ENCODE results near the gene PRKG1. TPM values are rescaled to one million over a fixed set of nuclear protein-coding genes. Genes with fewer than 3 reads are reported as not detected.

Gene PRKG1
- 0.41 TPM in 1 of 2 replicates, not detected in the other for total RNA-seq (2014; rRNA removed; shearing (Covaris generic))

DNA sequence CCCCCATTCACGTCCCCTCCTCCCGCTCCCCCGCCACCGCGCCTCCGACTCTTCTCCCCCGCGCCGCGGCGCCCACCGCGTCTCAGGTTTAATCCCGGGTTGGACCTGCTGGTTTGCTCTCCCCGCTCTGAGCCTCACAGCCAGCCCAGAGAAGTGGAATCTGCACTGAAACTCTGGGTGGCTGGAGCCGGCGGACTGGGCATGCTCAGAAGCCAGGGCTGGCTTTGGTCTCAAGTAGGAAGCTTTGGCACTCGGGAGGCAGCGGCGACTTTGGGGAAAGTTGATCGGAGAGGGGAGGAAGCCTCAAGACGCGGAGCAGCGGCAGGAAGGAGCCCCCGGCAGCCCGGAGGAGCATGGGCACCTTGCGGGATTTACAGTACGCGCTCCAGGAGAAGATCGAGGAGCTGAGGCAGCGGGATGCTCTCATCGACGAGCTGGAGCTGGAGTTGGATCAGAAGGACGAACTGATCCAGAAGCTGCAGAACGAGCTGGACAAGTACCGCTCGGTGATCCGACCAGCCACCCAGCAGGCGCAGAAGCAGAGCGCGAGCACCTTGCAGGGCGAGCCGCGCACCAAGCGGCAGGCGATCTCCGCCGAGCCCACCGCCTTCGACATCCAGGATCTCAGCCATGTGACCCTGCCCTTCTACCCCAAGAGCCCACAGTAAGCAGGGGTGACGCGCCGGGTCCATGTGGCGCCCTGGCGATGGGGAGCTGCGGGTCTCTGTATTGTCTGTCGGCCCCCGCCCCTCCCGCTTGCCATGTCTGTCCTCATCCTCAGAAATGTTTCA, at the start of gene PRKG1:
Gene PRKG1 (plus strand): TSS at position 250 of the 791 bp plus-strand sequence.
- Histone ChIP-seq H3K27ac (no peak within 1 kb of the TSS), H3K4me1 (replicated peaks) (peaks cover 12% of the 10 kb centered on the region), H3K27me3 (replicated peaks) (peaks cover 48% of the 10 kb centered on the region), H3K9me3 (replicated peaks) (no peaks in the 10 kb centered on the region), H3K36me3 (no peaks in the 10 kb centered on the region), H3K4me3 (peak within 1 kb of the TSS; percentile 25)
- DNase-seq (ENCODE audit: low read depth in 1 of 2, low spot score in 2 of 2) = peak; percentile 20 to 49

DNA sequence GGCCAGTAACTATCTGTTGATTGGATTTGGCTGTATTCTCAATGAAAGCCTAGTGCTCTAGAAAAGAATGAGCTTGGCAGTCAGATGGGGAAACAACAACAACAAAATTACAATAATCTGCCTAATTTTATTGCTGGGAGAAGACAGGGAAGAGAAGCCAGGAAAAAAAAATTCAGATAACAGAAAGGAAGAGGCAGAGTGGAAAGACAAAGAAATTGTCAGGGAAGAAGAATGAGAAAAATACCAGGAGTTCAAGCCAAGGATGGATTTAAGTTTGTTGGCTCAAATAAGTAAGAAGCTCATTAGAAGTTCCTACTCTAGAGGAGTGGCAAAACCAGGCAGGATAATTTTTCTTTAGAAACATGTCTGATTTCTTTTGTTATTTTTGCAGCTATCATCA, 45.9 kb upstream of the PRKG1 start:
- Histone ChIP-seq H3K4me3 (no peak overlapping the region), H3K9me3 (replicated peaks) (no peaks in the 10 kb centered on the region), H3K27ac (no peak overlapping the region), H3K4me1 (replicated peaks) (no peaks in the 10 kb centered on the region), H3K27me3 (replicated peaks) (no peaks in the 10 kb centered on the region), H3K36me3 (no peaks in the 10 kb centered on the region)
- DNase-seq (ENCODE audit: low read depth in 1 of 2, low spot score in 2 of 2) = no peak

DNA sequence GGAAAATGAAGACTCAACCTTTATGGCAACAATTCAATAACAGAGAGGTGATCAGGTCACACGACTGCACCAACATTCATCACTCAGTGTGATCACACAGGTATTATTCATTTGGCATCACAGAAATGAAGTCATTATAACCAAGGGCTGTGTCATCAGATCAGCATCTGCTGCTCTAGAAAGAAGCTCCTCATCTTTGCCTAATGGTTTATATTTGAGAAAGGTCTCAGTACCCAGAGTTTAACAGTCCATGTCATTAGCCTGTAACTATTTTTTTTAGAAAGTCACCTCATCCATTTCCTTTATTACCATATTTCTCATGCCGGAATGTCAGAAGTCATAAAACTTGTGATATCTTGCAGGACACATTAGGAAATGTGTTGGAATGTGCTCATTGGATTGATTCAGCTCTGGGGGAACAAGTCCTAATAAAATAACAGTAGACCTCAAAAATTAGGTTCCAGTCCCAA, 45.1 kb upstream of the PRKG1 start:
- Histone ChIP-seq H3K27me3 (replicated peaks) (no peaks in the 10 kb centered on the region), H3K9me3 (replicated peaks) (no peaks in the 10 kb centered on the region), H3K36me3 (no peaks in the 10 kb centered on the region), H3K4me3 (no peak overlapping the region), H3K27ac (no peak overlapping the region), H3K4me1 (replicated peaks) (no peaks in the 10 kb centered on the region)
- DNase-seq (ENCODE audit: low read depth in 1 of 2, low spot score in 2 of 2) = no peak

DNA sequence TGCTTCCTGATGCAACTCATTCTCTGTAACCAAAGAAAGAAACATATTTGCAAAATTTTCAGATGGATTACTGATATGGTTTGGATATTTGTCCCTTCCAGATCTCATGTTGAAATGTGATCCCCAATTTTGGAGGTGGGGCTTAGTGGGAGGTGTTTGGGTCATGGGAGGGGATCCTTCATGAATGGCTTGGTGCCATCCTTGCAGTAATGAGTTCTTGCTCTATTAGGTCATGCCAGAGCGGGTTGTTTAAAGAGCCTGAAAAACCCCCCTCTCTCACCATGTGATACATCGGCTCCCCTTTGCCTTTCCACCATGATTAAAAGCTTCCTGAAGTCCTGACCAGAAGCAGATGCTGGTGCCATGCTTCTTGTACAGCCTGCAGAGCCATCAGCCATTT, 43.8 kb upstream of the PRKG1 start:
- no peak for DNase-seq (ENCODE audit: low read depth in 1 of 2, low spot score in 2 of 2)
- Histone ChIP-seq H3K27me3 (replicated peaks) (no peaks in the 10 kb centered on the region), H3K4me3 (no peak overlapping the region)

DNA sequence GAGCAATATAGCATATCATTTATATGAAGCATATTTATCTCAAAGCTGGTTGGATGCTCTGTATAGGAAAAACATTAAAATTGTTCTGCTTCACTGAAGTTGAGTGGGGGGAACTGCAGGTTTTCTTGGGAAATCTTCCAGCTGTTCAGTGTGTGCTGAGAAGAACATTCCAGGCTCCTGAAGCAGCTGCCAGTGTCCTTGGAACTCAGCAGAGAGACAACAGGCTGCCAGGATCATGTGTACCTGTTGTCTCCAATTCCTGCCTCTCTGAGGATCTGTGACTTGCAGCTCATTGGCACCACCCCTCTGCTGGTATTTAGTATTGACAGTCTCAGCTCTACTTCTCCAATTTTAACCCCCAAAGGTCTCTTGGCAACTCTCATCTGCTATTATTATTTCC, 42.3 kb upstream of the PRKG1 start:
- Histone ChIP-seq H3K4me1 (replicated peaks) (no peaks in the 10 kb centered on the region), H3K36me3 (no peaks in the 10 kb centered on the region)
- DNase-seq (ENCODE audit: low read depth in 1 of 2, low spot score in 2 of 2) = no peak

More for the DNA sequence above, 43.8 kb upstream of the PRKG1 start:
- Histone ChIP-seq H3K9me3 (replicated peaks) (no peaks in the 10 kb centered on the region), H3K4me1 (replicated peaks) (no peaks in the 10 kb centered on the region), H3K36me3 (no peaks in the 10 kb centered on the region), H3K27ac (no peak overlapping the region)

DNA sequence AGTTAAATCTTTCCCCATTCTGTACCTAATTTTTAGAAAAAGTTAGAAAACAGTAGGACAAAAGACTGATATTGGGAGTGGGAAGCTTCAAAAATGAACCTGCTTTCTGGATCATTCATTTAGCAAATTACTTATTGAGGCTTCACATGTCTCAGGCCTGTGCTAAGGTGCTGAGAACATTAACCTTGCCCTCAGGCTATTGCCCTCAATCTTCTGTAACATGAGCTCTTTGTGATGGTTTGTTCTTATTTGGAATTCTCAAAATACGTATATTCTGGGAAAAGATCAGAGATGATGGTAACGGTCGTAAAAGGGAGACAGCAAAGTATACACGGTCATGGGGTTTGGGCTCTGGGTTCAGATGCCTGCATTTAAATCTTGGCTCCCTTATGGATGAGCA, 39.5 kb upstream of the PRKG1 start:
- no peaks in the 10 kb centered on the region for H3K27me3 ChIP-seq (replicated peaks)
- DNase-seq (ENCODE audit: low read depth in 1 of 2, low spot score in 2 of 2) = no peak
- H3K9me3 ChIP-seq (replicated peaks) = no peaks in the 10 kb centered on the region
- H3K27ac ChIP-seq = no peak overlapping the region
- no peaks in the 10 kb centered on the region for H3K4me1 ChIP-seq (replicated peaks)
- no peak overlapping the region for H3K4me3 ChIP-seq
- no peaks in the 10 kb centered on the region for H3K36me3 ChIP-seq

More for the DNA sequence above, 42.3 kb upstream of the PRKG1 start:
- Histone ChIP-seq H3K27ac (no peak overlapping the region), H3K9me3 (replicated peaks) (no peaks in the 10 kb centered on the region), H3K27me3 (replicated peaks) (no peaks in the 10 kb centered on the region), H3K4me3 (no peak overlapping the region)

DNA sequence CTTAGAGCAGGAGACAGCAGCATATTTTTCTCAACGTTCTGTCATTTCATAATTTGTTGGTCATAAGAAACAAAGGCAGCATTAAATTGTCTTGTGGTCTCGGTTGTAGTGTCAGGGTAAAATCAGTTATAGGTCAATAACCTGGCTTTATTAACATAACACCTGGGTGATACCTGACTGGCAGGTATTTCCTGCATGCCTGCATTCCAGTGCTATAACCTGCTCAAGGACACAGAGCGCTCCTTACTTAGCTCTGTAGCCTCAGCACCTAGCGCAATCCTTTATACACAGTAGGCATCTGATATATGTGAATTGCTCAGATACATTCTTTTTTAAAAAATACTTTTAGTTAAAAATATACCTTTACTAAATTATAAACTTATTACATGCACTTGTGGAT, 38.9 kb upstream of the PRKG1 start:
- Histone ChIP-seq H3K36me3 (no peaks in the 10 kb centered on the region), H3K27ac (no peak overlapping the region), H3K4me3 (no peak overlapping the region), H3K9me3 (replicated peaks) (no peaks in the 10 kb centered on the region), H3K27me3 (replicated peaks) (no peaks in the 10 kb centered on the region), H3K4me1 (replicated peaks) (no peaks in the 10 kb centered on the region)
- no peak for DNase-seq (ENCODE audit: low read depth in 1 of 2, low spot score in 2 of 2)

DNA sequence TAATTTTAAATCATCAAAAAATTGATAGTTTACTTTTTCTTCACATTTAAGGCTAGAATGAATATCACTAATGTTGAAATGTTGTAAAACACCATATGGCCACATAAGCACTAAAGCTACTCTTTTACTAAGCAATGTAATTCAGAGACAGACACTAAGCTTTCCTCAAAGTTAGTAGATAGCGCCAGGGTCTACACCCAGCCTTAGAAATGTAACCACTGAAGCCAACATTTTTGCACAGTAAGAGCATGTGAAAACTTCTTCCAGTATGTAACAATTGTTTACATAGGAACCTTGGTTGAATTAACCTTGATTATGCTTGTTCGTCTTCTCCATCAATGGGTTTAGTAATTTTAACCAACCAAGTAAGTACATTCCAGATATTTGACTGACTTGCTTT, 28.4 kb upstream of the PRKG1 start:
- H3K9me3 ChIP-seq (replicated peaks) = no peaks in the 10 kb centered on the region
- H3K27ac ChIP-seq = no peak overlapping the region
- no peak for DNase-seq (ENCODE audit: low read depth in 1 of 2, low spot score in 2 of 2)
- H3K4me3 ChIP-seq = no peak overlapping the region
- H3K4me1 ChIP-seq (replicated peaks) = no peaks in the 10 kb centered on the region
- H3K36me3 ChIP-seq = no peaks in the 10 kb centered on the region
- H3K27me3 ChIP-seq (replicated peaks) = no peaks in the 10 kb centered on the region

DNA sequence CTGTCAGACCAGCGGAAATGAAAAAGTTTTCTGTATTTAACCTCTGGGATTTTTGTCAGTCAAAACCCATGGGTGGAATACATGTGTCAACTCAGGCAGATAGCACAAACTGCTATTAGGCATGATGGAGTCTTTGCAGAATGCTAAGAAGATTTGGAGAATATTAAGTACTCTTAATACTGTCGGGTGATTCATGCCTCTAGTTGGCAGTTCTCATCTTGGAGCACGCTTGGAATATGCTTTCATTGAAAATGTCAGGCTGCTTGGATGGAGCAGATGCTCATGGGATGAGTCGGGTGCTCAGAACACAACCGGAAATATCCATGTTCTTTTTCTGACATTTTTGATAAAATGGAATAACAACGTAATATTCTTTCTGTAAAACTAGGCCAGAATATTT, 27.6 kb upstream of the PRKG1 start:
- H3K36me3 ChIP-seq = no peaks in the 10 kb centered on the region
- H3K27me3 ChIP-seq (replicated peaks) = no peaks in the 10 kb centered on the region
- DNase-seq (ENCODE audit: low read depth in 1 of 2, low spot score in 2 of 2) = no peak
- H3K4me1 ChIP-seq (replicated peaks) = no peaks in the 10 kb centered on the region
- H3K27ac ChIP-seq = no peak overlapping the region
- H3K4me3 ChIP-seq = no peak overlapping the region
- H3K9me3 ChIP-seq (replicated peaks) = no peaks in the 10 kb centered on the region

DNA sequence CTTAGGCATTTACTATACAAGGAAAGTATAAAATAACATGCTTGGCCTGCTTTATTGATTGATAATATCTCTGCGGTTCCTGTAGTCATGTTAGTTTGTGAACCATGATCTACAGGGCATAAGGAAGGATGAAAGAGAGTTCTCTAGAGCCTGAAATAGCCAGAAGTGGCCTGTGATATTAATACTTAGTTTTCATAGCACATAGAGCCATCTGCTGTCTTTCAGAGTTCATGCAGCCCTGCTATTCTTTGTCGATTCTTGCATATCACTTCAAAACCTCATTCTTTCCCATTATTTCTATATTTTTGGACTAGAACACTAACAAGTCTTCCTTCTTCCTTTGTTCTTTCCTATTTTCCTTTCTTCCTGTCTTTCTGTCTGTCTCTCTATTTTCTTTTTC, 26.4 kb upstream of the PRKG1 start:
- Histone ChIP-seq H3K4me1 (replicated peaks) (no peaks in the 10 kb centered on the region), H3K4me3 (no peak overlapping the region), H3K36me3 (no peaks in the 10 kb centered on the region), H3K27ac (no peak overlapping the region), H3K9me3 (replicated peaks) (no peaks in the 10 kb centered on the region), H3K27me3 (replicated peaks) (no peaks in the 10 kb centered on the region)
- no peak for DNase-seq (ENCODE audit: low read depth in 1 of 2, low spot score in 2 of 2)

DNA sequence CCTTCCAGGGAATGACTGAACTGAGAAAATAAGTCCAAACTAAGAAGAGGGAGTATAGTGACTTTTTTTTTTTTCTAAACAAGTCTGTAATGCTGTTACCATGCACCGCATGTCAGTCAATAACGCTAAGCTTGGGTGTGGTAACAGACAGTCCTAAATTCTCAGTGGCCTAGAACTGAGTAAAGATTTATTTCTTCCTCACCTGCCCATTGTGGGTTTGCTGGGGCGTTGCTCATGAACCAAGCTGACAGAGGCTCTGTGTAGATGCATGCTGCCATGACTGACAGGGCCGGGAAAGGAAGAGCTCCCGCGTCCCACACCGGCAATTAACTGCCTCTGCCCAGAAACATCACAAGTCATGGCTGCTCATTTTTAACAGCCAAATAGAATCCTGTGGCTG, 25.5 kb upstream of the PRKG1 start:
- Histone ChIP-seq H3K27me3 (replicated peaks) (no peaks in the 10 kb centered on the region), H3K36me3 (no peaks in the 10 kb centered on the region), H3K4me3 (no peak overlapping the region), H3K4me1 (replicated peaks) (no peaks in the 10 kb centered on the region), H3K9me3 (replicated peaks) (no peaks in the 10 kb centered on the region), H3K27ac (no peak overlapping the region)
- DNase-seq (ENCODE audit: low read depth in 1 of 2, low spot score in 2 of 2) = no peak

DNA sequence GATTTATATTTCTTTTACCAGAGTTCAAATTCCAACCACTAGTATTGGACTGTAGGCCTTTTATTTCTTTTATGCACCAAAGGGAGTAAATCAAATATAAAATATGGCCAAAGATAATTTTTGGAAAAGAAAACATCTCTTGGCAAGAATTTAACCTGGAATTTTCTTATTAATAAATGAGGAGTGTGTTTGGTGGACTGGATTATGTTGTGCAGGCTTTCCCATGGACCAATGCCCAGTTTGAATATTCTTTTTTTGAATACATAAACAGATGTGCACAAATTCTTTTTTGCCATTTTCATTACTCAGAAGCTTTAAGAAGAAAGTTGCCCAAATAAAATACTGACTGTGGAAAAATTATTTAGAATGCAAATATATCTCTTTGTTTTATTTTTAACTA, 22.1 kb upstream of the PRKG1 start:
- DNase-seq (ENCODE audit: low read depth in 1 of 2, low spot score in 2 of 2) = no peak
- Histone ChIP-seq H3K9me3 (replicated peaks) (no peaks in the 10 kb centered on the region), H3K4me3 (no peak overlapping the region), H3K27me3 (replicated peaks) (no peaks in the 10 kb centered on the region), H3K36me3 (no peaks in the 10 kb centered on the region), H3K27ac (no peak overlapping the region), H3K4me1 (replicated peaks) (no peaks in the 10 kb centered on the region)

DNA sequence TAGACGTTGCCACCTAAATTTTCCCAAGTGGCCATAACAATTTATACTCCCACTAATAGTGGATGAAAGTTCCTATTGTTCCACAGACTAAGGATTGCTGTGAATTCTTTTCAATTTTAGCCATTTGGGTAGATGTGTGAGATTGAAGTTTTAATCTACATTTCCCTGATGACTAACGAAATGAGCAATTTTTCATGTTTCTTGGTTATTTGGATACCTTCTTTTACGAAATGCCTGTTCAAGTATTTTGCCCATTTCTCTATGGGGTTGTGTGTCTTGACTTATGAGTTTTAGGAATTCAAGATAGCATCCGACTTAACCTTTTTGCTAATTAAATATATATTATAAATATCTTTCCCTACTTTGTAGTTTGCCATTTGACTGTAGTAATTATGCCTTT, 16.4 kb upstream of the PRKG1 start:
- Histone ChIP-seq H3K36me3 (no peaks in the 10 kb centered on the region), H3K4me3 (no peak overlapping the region), H3K9me3 (replicated peaks) (no peaks in the 10 kb centered on the region), H3K27me3 (replicated peaks) (no peaks in the 10 kb centered on the region), H3K4me1 (replicated peaks) (no peaks in the 10 kb centered on the region), H3K27ac (no peak overlapping the region)
- no peak for DNase-seq (ENCODE audit: low read depth in 1 of 2, low spot score in 2 of 2)

DNA sequence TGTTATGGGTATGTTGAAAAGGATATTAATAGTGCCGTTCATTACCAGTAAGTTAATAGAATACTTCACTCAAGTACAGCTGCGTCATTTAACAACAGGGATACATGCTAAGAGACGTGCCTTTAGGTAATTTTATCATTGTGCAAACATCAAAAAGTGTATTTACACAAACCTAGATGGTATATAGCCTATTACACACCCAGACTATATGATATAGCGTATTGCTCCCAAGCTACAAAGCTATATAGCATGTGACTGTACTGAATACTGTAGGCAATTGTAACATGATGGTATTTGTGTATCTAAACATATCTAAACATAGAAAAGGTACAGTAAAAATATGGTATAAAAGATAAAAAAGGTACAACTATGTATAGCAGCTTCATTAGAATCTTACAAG, 11.1 kb upstream of the PRKG1 start:
- Histone ChIP-seq H3K27ac (no peak overlapping the region), H3K9me3 (replicated peaks) (no peaks in the 10 kb centered on the region), H3K4me3 (no peak overlapping the region), H3K4me1 (replicated peaks) (no peaks in the 10 kb centered on the region), H3K27me3 (replicated peaks) (no peaks in the 10 kb centered on the region), H3K36me3 (no peaks in the 10 kb centered on the region)
- DNase-seq (ENCODE audit: low read depth in 1 of 2, low spot score in 2 of 2) = no peak
